ENCODE results near the gene HMX1.

Gene HMX1

GRCh38 chr4:8838296-8838960, 33.2 kb downstream of the HMX1 start:
- H3K4me3 ChIP-seq (ENCODE audit: low read length): no peak overlapping the region
- no peaks in the 10 kb centered on the region; the same call in 1 of the 2 replicates for H3K36me3 ChIP-seq (ENCODE audit: control insufficient read depth, insufficient read depth, low read length)
- no peak for DNase-seq (ENCODE audit: low read depth, low spot score)
- WGBS (ENCODE audit: insufficient coverage, insufficient read length): no CpG with 5 or more reads among the region's 12 CpGs
- H3K27me3 ChIP-seq (ENCODE audit: control insufficient read depth, insufficient read depth, low read length): no peaks in the 10 kb centered on the region
- no peaks in the 10 kb centered on the region for H3K9me3 ChIP-seq (ENCODE audit: control insufficient read depth, insufficient read depth, low read length)
- peaks cover 2% of the 10 kb centered on the region; the same call in 1 of the 2 replicates for H3K4me1 ChIP-seq (ENCODE audit: control insufficient read depth, insufficient read depth, low read length)
- H3K27ac ChIP-seq (ENCODE audit: low read length): no peak overlapping the region

- no peak overlapping the region for H3K4me3 ChIP-seq (ENCODE audit: low read length)
- no peaks in the 10 kb centered on the region for H3K27me3 ChIP-seq (ENCODE audit: control insufficient read depth, insufficient read depth, low read length)
- no peaks in the 10 kb centered on the region; the same call in 1 of the 2 replicates for H3K36me3 ChIP-seq (ENCODE audit: control insufficient read depth, insufficient read depth, low read length)
- no peak overlapping the region for H3K27ac ChIP-seq (ENCODE audit: low read length)
- no CpG with 5 or more reads among the region's 19 CpGs for WGBS (ENCODE audit: insufficient coverage, insufficient read length)
- H3K9me3 ChIP-seq (ENCODE audit: control insufficient read depth, insufficient read depth, low read length): no peaks in the 10 kb centered on the region
- H3K4me1 ChIP-seq (ENCODE audit: control insufficient read depth, insufficient read depth, low read length): peaks cover 2% of the 10 kb centered on the region; the same call in 1 of the 2 replicates
- DNase-seq (ENCODE audit: low read depth, low spot score): no peak
Measured at GRCh38 chr4:8837181-8837841, 34.3 kb downstream of the HMX1 start.

- Histone ChIP-seq H3K27me3 (ENCODE audit: control insufficient read depth, insufficient read depth, low read length) (no peaks in the 10 kb centered on the region), H3K27ac (ENCODE audit: low read length) (no peak overlapping the region), H3K4me3 (ENCODE audit: low read length) (no peak overlapping the region), H3K4me1 (ENCODE audit: control insufficient read depth, insufficient read depth, low read length) (peaks cover 2% of the 10 kb centered on the region; the same call in 1 of the 2 replicates), H3K36me3 (ENCODE audit: control insufficient read depth, insufficient read depth, low read length) (no peaks in the 10 kb centered on the region; the same call in 1 of the 2 replicates), H3K9me3 (ENCODE audit: control insufficient read depth, insufficient read depth, low read length) (no peaks in the 10 kb centered on the region)
- DNase-seq (ENCODE audit: low read depth, low spot score): no peak
- no CpG with 5 or more reads among the region's 18 CpGs for WGBS (ENCODE audit: insufficient coverage, insufficient read length)
Measured at GRCh38 chr4:8836664-8837171, 34.9 kb downstream of the HMX1 start.

- no CpG with 5 or more reads among the region's 15 CpGs for WGBS (ENCODE audit: insufficient coverage, insufficient read length)
- DNase-seq (ENCODE audit: low read depth, low spot score): no peak
- H3K36me3 ChIP-seq (ENCODE audit: control insufficient read depth, insufficient read depth, low read length): no peaks in the 10 kb centered on the region; the same call in 1 of the 2 replicates
- H3K27me3 ChIP-seq (ENCODE audit: control insufficient read depth, insufficient read depth, low read length): no peaks in the 10 kb centered on the region
- H3K4me1 ChIP-seq (ENCODE audit: control insufficient read depth, insufficient read depth, low read length): peaks cover 2% of the 10 kb centered on the region; the same call in 1 of the 2 replicates
- no peaks in the 10 kb centered on the region for H3K9me3 ChIP-seq (ENCODE audit: control insufficient read depth, insufficient read depth, low read length)
- no peak overlapping the region for H3K4me3 ChIP-seq (ENCODE audit: low read length)
- H3K27ac ChIP-seq (ENCODE audit: low read length): no peak overlapping the region
Measured at GRCh38 chr4:8835521-8836365, 35.9 kb downstream of the HMX1 start.

- H3K9me3 ChIP-seq (ENCODE audit: control insufficient read depth, insufficient read depth, low read length): no peaks in the 10 kb centered on the region
- DNase-seq (ENCODE audit: low read depth, low spot score): no peak
- WGBS (ENCODE audit: insufficient coverage, insufficient read length): no CpG with 5 or more reads among the region's 11 CpGs
- H3K36me3 ChIP-seq (ENCODE audit: control insufficient read depth, insufficient read depth, low read length): no peaks in the 10 kb centered on the region
- H3K27me3 ChIP-seq (ENCODE audit: control insufficient read depth, insufficient read depth, low read length): no peaks in the 10 kb centered on the region
- H3K4me1 ChIP-seq (ENCODE audit: control insufficient read depth, insufficient read depth, low read length): peaks cover 2% of the 10 kb centered on the region; the same call in 1 of the 2 replicates
- no peak overlapping the region for H3K4me3 ChIP-seq (ENCODE audit: low read length)
- no peak overlapping the region for H3K27ac ChIP-seq (ENCODE audit: low read length)
Measured at GRCh38 chr4:8834681-8835220, 36.9 kb downstream of the HMX1 start.

GRCh38 chr4:8832113-8832915, 39.3 kb downstream of the HMX1 start:
- no peak for DNase-seq (ENCODE audit: low read depth, low spot score)
- Histone ChIP-seq H3K4me1 (ENCODE audit: control insufficient read depth, insufficient read depth, low read length) (peaks cover 2% of the 10 kb centered on the region; the same call in 1 of the 2 replicates), H3K27me3 (ENCODE audit: control insufficient read depth, insufficient read depth, low read length) (no peaks in the 10 kb centered on the region), H3K4me3 (ENCODE audit: low read length) (no peak overlapping the region), H3K36me3 (ENCODE audit: control insufficient read depth, insufficient read depth, low read length) (no peaks in the 10 kb centered on the region), H3K27ac (ENCODE audit: low read length) (no peak overlapping the region), H3K9me3 (ENCODE audit: control insufficient read depth, insufficient read depth, low read length) (no peaks in the 10 kb centered on the region; the same call in 1 of the 2 replicates)
- WGBS (ENCODE audit: insufficient coverage, insufficient read length): no CpG with 5 or more reads among the region's 18 CpGs

- Histone ChIP-seq H3K27me3 (ENCODE audit: control insufficient read depth, insufficient read depth, low read length) (no peaks in the 10 kb centered on the region), H3K36me3 (ENCODE audit: control insufficient read depth, insufficient read depth, low read length) (no peaks in the 10 kb centered on the region), H3K4me1 (ENCODE audit: control insufficient read depth, insufficient read depth, low read length) (no peaks in the 10 kb centered on the region), H3K4me3 (ENCODE audit: low read length) (no peak overlapping the region), H3K27ac (ENCODE audit: low read length) (no peak overlapping the region), H3K9me3 (ENCODE audit: control insufficient read depth, insufficient read depth, low read length) (no peaks in the 10 kb centered on the region; the same call in 1 of the 2 replicates)
- no peak for DNase-seq (ENCODE audit: low read depth, low spot score)
- WGBS (ENCODE audit: insufficient coverage, insufficient read length): no CpG with 5 or more reads among the region's 13 CpGs
Measured at GRCh38 chr4:8831221-8832112, 40.2 kb downstream of the HMX1 start.

- H3K4me1 ChIP-seq (ENCODE audit: control insufficient read depth, insufficient read depth, low read length): no peaks in the 10 kb centered on the region
- no peaks in the 10 kb centered on the region for H3K27me3 ChIP-seq (ENCODE audit: control insufficient read depth, insufficient read depth, low read length)
- H3K4me3 ChIP-seq (ENCODE audit: low read length): no peak overlapping the region
- H3K9me3 ChIP-seq (ENCODE audit: control insufficient read depth, insufficient read depth, low read length): no peaks in the 10 kb centered on the region; the same call in 1 of the 2 replicates
- no CpG with 5 or more reads among the region's 11 CpGs for WGBS (ENCODE audit: insufficient coverage, insufficient read length)
- no peak overlapping the region for H3K27ac ChIP-seq (ENCODE audit: low read length)
- H3K36me3 ChIP-seq (ENCODE audit: control insufficient read depth, insufficient read depth, low read length): no peaks in the 10 kb centered on the region
- no peak for DNase-seq (ENCODE audit: low read depth, low spot score)
Measured at GRCh38 chr4:8830611-8831200, 40.9 kb downstream of the HMX1 start.

Data from iPS DF 6.9 (cell line).